ENCODE data around the gene LRRC66. TPM values are rescaled to one million over a fixed set of nuclear protein-coding genes. Genes with fewer than 3 reads are reported as not detected.
A peak's percentile ranks its signal among the peaks of the same experiment; 100 is the strongest.

The LRRC66 gene
- total and polyA plus RNA-seq, 11 donors, result 0.11 to 0.56 (median 0.27) TPM

- ATAC-seq, result no peak
- TF ChIP-seq CTCF (IDR thresholded peaks at IDR 0.05) (no peak), POLR2A (IDR thresholded peaks at IDR 0.05) (no peak)
- intact Hi-C loops (cut with DNase I), result loop anchor here in 8 of 10 donors (5.0 to 10.0 kb wide), 3 partner anchors 132 to 197 kb away; no protein-coding TSS in a partner anchor
- Histone ChIP-seq H3K9me3 (no peaks in the 10 kb centered on the region), H3K4me3 (no peak overlapping the region), H3K36me3 (peaks cover 0 to 92% (median 60%) of the 10 kb centered on the region in 9 donors), H3K4me1 (peaks cover 0 to 7% (median 0%) of the 10 kb centered on the region in 12 donors), H3K27me3 (no peaks in the 10 kb centered on the region), H3K27ac (no peak overlapping the region)
- no peak for DNase-seq
- 88 to 94% (median 91%) methylated on average over 1 of the region's 1 CpG for WGBS, 4 donors
Measured at GRCh38 chr4:52028970-52029369, 8.8 kb upstream of the LRRC66 start.

GRCh38 chr4:52017814-52018213 lies 2.3 kb downstream of the LRRC66 start:
- no peak overlapping the region for H3K4me3 ChIP-seq
- no peak for TF ChIP-seq POLR2A (IDR thresholded peaks at IDR 0.05)
- no peak for TF ChIP-seq CTCF (IDR thresholded peaks at IDR 0.05)
- DNase-seq (no peak), ATAC-seq (no peak)
- H3K27ac ChIP-seq, result no peak overlapping the region
- intact Hi-C loops (cut with DNase I), result no loop called here
- no peaks in the 10 kb centered on the region for H3K27me3 ChIP-seq
- WGBS, 4 donors, result 43 to 56% (median 50%) methylated on average over 1 of the region's 1 CpG
- H3K4me1 ChIP-seq, result peaks cover 0 to 13% (median 0%) of the 10 kb centered on the region in 12 donors
- peaks cover 0 to 68% (median 22%) of the 10 kb centered on the region in 9 donors for H3K36me3 ChIP-seq
- H3K9me3 ChIP-seq, result no peaks in the 10 kb centered on the region

- Histone ChIP-seq H3K4me3 (no peak overlapping the region), H3K27me3 (no peaks in the 10 kb centered on the region), H3K27ac (no peak overlapping the region), H3K36me3 (peaks cover 0 to 66% (median 13%) of the 10 kb centered on the region in 9 donors), H3K9me3 (no peaks in the 10 kb centered on the region), H3K4me1 (peaks cover 0 to 13% (median 0%) of the 10 kb centered on the region in 12 donors)
- TF ChIP-seq CTCF (IDR thresholded peaks at IDR 0.05) (no peak), POLR2A (IDR thresholded peaks at IDR 0.05) (no peak)
- ATAC-seq (no peak), DNase-seq (no peak)
- intact Hi-C loops (cut with DNase I), result no loop called here
- 81 to 89% (median 85%) methylated on average over 3 of the region's 3 CpGs for WGBS, 4 donors
Measured at GRCh38 chr4:52016981-52017380, 3.2 kb downstream of the LRRC66 start.

GRCh38 chr4:52015366-52015765 lies 4.8 kb downstream of the LRRC66 start:
- no peak for ATAC-seq
- Histone ChIP-seq H3K9me3 (no peaks in the 10 kb centered on the region), H3K4me1 (peaks cover 0 to 12% (median 0%) of the 10 kb centered on the region in 12 donors), H3K4me3 (no peak overlapping the region), H3K27ac (no peak overlapping the region), H3K27me3 (no peaks in the 10 kb centered on the region), H3K36me3 (peaks cover 0 to 63% (median 15%) of the 10 kb centered on the region in 9 donors)
- intact Hi-C loops (cut with DNase I), result no loop called here
- 80 to 83% (median 82%) methylated on average over 7 of the region's 7 CpGs for WGBS, 4 donors
- TF ChIP-seq POLR2A (IDR thresholded peaks at IDR 0.05) (no peak), CTCF (IDR thresholded peaks at IDR 0.05) (peak in 2 of 12 donors; percentile 14 to 15)
- DNase-seq, result no peak

All from heart left ventricle (tissue), 16 donors.